WTC11 (cell line): ENCODE measurements around the gene LDLRAD3. TPM values are rescaled to one million over a fixed set of nuclear protein-coding genes. Genes with fewer than 3 reads are reported as not detected.

ENCODE experiments used
- ATAC-seq: fragments of 200-7000 bp; cut with Tn5 transposase; 2 replicates; pipeline ENCODE4 v1.10.0; 2021; ENCODE audit warnings: mild to moderate bottlenecking, moderate library complexity
- CTCF ChIA-PET: fragments of 300-600 bp; sonication (Branson Sonifier 250); formaldehyde crosslinking; loops from one replicate; lab custom pipeline; 2021; ENCODE audit warnings: antibody characterized with exemption; lab: Charles Lee
- POLR2A ChIA-PET: fragments of 350-600 bp; sonication (Branson Sonifier 250); formaldehyde crosslinking; loops from one replicate; lab custom pipeline; 2021; ENCODE audit warnings: antibody characterized with exemption; lab: Charles Lee
- DNase-seq: peaks from one replicate; pipeline ENCODE4 v3.0.0; 2021; ENCODE audit warnings: low spot score
- H3K27ac Mint-ChIP-seq: 2 replicates; pipeline ENCODE4 v1.8.0; 2021; ENCODE audit warnings: mixed read lengths
- H3K27me3 Mint-ChIP-seq: 2 replicates; pipeline ENCODE4 v1.8.0; 2021; ENCODE audit warnings: low read depth, mild to moderate bottlenecking, moderate library complexity, mixed read lengths
- H3K36me3 Mint-ChIP-seq: 2 replicates; pipeline ENCODE4 v1.8.0; 2021; ENCODE audit warnings: mixed read lengths
- H3K4me1 Mint-ChIP-seq: 2 replicates; pipeline ENCODE4 v1.8.0; 2022; ENCODE audit warnings: mixed read lengths
- H3K4me3 Mint-ChIP-seq: 2 replicates; pipeline ENCODE4 v1.8.0; 2021; ENCODE audit warnings: mild to moderate bottlenecking, moderate library complexity, mixed read lengths
- H3K9me3 Mint-ChIP-seq: 2 replicates; pipeline ENCODE4 v1.8.0; 2021; ENCODE audit warnings: mixed read lengths
- CREB1 ChIP-seq: sonication (generic); formaldehyde crosslinking; IDR thresholded peaks from 2 replicates; pipeline ENCODE4 v1.8.0; 2023; ENCODE audit warnings: mild to moderate bottlenecking, missing genetic modification reagents
- EMX1 ChIP-seq: fragments of 250-450 bp; sonication (Bioruptor Pico); IDR thresholded peaks from 2 replicates; pipeline ENCODE4 v1.8.0; 2021; ENCODE audit warnings: mild to moderate bottlenecking
- FOXJ3 ChIP-seq: sonication (generic); formaldehyde crosslinking; IDR thresholded peaks from 2 replicates; pipeline ENCODE4 v1.9.0; 2021; ENCODE audit warnings: missing genetic modification reagents, mild to moderate bottlenecking, borderline replicate concordance
- GRHL2 ChIP-seq: fragments of 250-450 bp; sonication (Bioruptor Pico); IDR thresholded peaks from 2 replicates; pipeline ENCODE4 v1.8.0; 2022; ENCODE audit warnings: mild to moderate bottlenecking, moderate library complexity; ENCODE audit not compliant: insufficient replicate concordance, severe bottlenecking
- SP1 ChIP-seq: sonication (generic); formaldehyde crosslinking; conservative IDR thresholded peaks from 2 replicates; pipeline ENCODE4 v1.8.1; 2022; ENCODE audit warnings: missing genetic modification reagents
- TCF7 ChIP-seq: sonication (generic); formaldehyde crosslinking; IDR thresholded peaks from 2 replicates; pipeline ENCODE4 v1.8.0; 2022; ENCODE audit warnings: mild to moderate bottlenecking, low read depth, missing genetic modification reagents, moderate library complexity
- TEAD1 ChIP-seq: sonication (generic); formaldehyde crosslinking; IDR thresholded peaks from 2 replicates; pipeline ENCODE4 v1.8.0; 2022; ENCODE audit warnings: mild to moderate bottlenecking, missing genetic modification reagents
- USF2 ChIP-seq: sonication (generic); formaldehyde crosslinking; IDR thresholded peaks from 2 replicates; pipeline ENCODE4 v1.8.1; 2023; ENCODE audit warnings: mild to moderate bottlenecking, missing genetic modification reagents, moderate library complexity
- ZNF121 ChIP-seq: sonication (generic); formaldehyde crosslinking; IDR thresholded peaks from 2 replicates; pipeline ENCODE4 v1.8.0; 2023; ENCODE audit warnings: missing genetic modification reagents
- ZNF138 ChIP-seq: sonication (generic); formaldehyde crosslinking; conservative IDR thresholded peaks from 2 replicates; pipeline ENCODE4 v1.8.1; 2022; ENCODE audit warnings: mild to moderate bottlenecking, moderate library complexity, missing genetic modification reagents
- ZNF425 ChIP-seq: fragments of 250-450 bp; sonication (Bioruptor Pico); conservative IDR thresholded peaks from 2 replicates; pipeline ENCODE4 v1.9.0; 2021; ENCODE audit warnings: mild to moderate bottlenecking
- ZNF532 ChIP-seq: fragments of 250-450 bp; sonication (Bioruptor Pico); IDR thresholded peaks from 2 replicates; pipeline ENCODE4 v1.9.0; 2021; ENCODE audit warnings: mild to moderate bottlenecking, borderline replicate concordance
- total RNA-seq: library from RNA; stranded (reverse); gene quantifications from 3 replicates; pipeline ENCODE4 v1.2.3, GENCODE V29; 2021
- TF ChIP-seq, protein P1 (sequence below): sonication (generic); formaldehyde crosslinking; IDR thresholded peaks from 2 replicates; pipeline ENCODE4 v1.8.1; 2023; ENCODE audit warnings: mild to moderate bottlenecking, missing genetic modification reagents, borderline replicate concordance
- TF ChIP-seq, protein P2 (sequence below): fragments of 250-450 bp; sonication (Bioruptor Pico); IDR thresholded peaks from 2 replicates; pipeline ENCODE4 v2.1.2; 2022; ENCODE audit warnings: mild to moderate bottlenecking, moderate library complexity

Gene LDLRAD3
- total RNA-seq, 1 experiment from 2014 or later, result 14.5 TPM

DNA sequence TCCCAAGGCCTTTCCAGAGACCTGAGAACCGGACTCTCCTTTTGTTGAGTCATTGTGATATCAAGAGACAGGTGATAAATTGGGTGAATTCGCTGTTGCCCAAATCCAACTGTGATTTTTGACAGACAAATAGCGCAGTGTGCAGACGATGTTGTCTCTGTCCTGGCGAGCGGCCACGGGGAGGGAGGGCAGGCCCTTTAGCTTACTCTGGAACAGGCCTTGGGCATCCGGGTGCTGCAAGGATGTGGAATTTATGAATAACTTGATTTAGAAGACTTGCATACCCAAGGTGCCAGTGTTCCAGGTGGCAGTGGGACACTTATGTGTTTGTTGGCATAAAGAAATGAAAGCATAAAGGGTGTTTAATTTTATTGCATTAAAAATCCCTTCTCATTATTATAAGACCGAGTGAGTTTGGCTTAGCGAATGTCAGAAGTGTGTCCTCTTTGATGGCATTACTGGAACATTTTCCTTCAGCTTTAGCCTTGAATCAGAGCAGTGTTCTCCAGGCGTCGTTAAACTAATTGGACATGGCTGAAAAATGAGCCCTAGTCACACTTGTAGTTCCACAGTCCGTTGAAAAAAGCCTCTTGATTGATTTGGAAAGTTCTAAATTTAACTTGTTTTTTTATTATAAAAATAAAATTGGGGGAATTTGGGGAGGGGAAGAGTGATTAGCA, 9.4 kb downstream of the LDLRAD3 start:
- DNase-seq (no peak), ATAC-seq (no peak)
- Mint-ChIP-seq H3K27me3 (no peaks in the 10 kb centered on the region), H3K4me1 (peaks cover 24% of the 10 kb centered on the region), H3K36me3 (no peaks in the 10 kb centered on the region), H3K4me3 (no peak overlapping the region), H3K27ac (no peak overlapping the region; the same call in 1 of the 2 replicates), H3K9me3 (no peaks in the 10 kb centered on the region)
- ChIA-PET POLR2A (no interaction called here), CTCF (interaction anchor here (1.8 to 2.1 kb wide), 2 partner anchors 103 to 131 kb away, joined by 6 to 7 read pairs; no protein-coding TSS in a partner anchor)
- no peak for TF ChIP-seq TEAD1
- TF ChIP-seq ZNF425, result no peak
- TF ChIP-seq, protein P1, sequence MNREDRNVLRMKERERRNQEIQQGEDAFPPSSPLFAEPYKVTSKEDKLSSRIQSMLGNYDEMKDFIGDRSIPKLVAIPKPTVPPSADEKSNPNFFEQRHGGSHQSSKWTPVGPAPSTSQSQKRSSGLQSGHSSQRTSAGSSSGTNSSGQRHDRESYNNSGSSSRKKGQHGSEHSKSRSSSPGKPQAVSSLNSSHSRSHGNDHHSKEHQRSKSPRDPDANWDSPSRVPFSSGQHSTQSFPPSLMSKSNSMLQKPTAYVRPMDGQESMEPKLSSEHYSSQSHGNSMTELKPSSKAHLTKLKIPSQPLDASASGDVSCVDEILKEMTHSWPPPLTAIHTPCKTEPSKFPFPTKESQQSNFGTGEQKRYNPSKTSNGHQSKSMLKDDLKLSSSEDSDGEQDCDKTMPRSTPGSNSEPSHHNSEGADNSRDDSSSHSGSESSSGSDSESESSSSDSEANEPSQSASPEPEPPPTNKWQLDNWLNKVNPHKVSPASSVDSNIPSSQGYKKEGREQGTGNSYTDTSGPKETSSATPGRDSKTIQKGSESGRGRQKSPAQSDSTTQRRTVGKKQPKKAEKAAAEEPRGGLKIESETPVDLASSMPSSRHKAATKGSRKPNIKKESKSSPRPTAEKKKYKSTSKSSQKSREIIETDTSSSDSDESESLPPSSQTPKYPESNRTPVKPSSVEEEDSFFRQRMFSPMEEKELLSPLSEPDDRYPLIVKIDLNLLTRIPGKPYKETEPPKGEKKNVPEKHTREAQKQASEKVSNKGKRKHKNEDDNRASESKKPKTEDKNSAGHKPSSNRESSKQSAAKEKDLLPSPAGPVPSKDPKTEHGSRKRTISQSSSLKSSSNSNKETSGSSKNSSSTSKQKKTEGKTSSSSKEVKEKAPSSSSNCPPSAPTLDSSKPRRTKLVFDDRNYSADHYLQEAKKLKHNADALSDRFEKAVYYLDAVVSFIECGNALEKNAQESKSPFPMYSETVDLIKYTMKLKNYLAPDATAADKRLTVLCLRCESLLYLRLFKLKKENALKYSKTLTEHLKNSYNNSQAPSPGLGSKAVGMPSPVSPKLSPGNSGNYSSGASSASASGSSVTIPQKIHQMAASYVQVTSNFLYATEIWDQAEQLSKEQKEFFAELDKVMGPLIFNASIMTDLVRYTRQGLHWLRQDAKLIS (CRISPR knock-in tag), result no peak
- TF ChIP-seq GRHL2 (CRISPR knock-in tag), result no peak
- no peak for TF ChIP-seq EMX1 (CRISPR knock-in tag)
- TF ChIP-seq SP1 (CRISPR knock-in tag), result no peak
- no peak for TF ChIP-seq CREB1 (CRISPR knock-in tag)
- TF ChIP-seq FOXJ3 (CRISPR knock-in tag), result no peak
- TF ChIP-seq ZNF532 (CRISPR knock-in tag), result no peak
- no peak for TF ChIP-seq TCF7
- TF ChIP-seq, protein P2, sequence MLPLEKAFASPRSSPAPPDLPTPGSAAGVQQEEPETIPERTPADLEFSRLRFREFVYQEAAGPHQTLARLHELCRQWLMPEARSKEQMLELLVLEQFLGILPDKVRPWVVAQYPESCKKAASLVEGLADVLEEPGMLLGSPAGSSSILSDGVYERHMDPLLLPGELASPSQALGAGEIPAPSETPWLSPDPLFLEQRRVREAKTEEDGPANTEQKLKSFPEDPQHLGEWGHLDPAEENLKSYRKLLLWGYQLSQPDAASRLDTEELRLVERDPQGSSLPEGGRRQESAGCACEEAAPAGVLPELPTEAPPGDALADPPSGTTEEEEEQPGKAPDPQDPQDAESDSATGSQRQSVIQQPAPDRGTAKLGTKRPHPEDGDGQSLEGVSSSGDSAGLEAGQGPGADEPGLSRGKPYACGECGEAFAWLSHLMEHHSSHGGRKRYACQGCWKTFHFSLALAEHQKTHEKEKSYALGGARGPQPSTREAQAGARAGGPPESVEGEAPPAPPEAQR (CRISPR knock-in tag), result no peak
- no peak for TF ChIP-seq ZNF121
- no peak for TF ChIP-seq ZNF138
- no peak for TF ChIP-seq USF2 (CRISPR knock-in tag)
